ENCODE data around the gene DMRTB1. TPM values are rescaled to one million over a fixed set of nuclear protein-coding genes. Genes with fewer than 3 reads are reported as not detected.

The DMRTB1 gene
- total and polyA plus RNA-seq, 2 of the 4 experiments (the other 2 are of a cell fraction), result not detected

DNA sequence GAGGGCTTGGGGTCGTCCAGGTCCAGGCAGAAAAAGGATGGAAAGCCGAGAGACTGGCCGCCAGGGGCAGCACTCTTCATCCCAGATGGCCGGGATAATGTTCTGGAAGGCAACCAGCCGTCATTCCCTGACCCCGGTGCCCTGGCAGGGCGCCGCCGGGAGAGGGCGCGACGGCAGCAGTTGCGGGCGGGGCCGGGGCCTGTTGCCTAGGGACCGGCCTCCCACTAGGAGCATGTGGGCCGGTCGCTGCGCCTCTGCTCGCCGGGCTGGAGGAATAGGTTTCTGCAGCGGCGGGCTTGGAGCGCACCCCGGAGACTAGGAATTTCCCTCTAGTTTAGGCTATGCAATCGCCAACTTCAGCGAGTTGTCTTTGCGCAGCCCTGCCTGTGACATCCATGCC, 11.0 kb downstream of the DMRTB1 start:
- H2BK15ac ChIP-seq (ENCODE audit: low read depth, low read length), result no peak overlapping the region

More for the DNA sequence above, 11.0 kb downstream of the DMRTB1 start:
- H3K36me3 ChIP-seq (ENCODE audit: control insufficient read depth, insufficient read depth, low read length), result no peaks in the 10 kb centered on the region
- in situ Hi-C loops (cut with MboI; ENCODE audit: low sequenced_read_pairs), result loop anchor here (5.0 kb wide), 1 partner anchor 193 kb away; no protein-coding TSS in a partner anchor
- H3K9ac ChIP-seq (ENCODE audit: low read depth, low read length), result no peak overlapping the region
- POLR2A ChIA-PET (ENCODE audit: unreplicated experiment), result no interaction called here
- H4K8ac ChIP-seq (ENCODE audit: low read depth in 2 of 2, low read length in 2 of 2), result no peak overlapping the region
- H2AK5ac ChIP-seq (ENCODE audit: low read depth, low read length), result no peak overlapping the region
- no peaks in the 10 kb centered on the region for H3K4me1 ChIP-seq (ENCODE audit: control insufficient read depth, insufficient read depth, low read length)
- DNase-seq (peak; percentile 58), ATAC-seq (ENCODE audit: low read depth) (peak; percentile 95)
- H3K4me2 ChIP-seq (ENCODE audit: low read depth, low read length), result peak overlapping the region; percentile 39; the same call in 1 of the 2 replicates
- no peak overlapping the region for H2BK20ac ChIP-seq (ENCODE audit: low read depth, low read length)
- H3K9me3 ChIP-seq (ENCODE audit: control insufficient read depth, insufficient read depth, low read length), result no peaks in the 10 kb centered on the region
- intact Hi-C loops (cut with micrococcal nuclease), result loop anchor here (2.0 to 5.0 kb wide), 3 partner anchors 78 to 357 kb away; no protein-coding TSS in a partner anchor
- no peak overlapping the region for H2BK5ac ChIP-seq (ENCODE audit: low read depth, low read length, poor library complexity, severe bottlenecking)
- CTCF ChIA-PET, result no interaction called here
- H2AK9ac ChIP-seq (replicated peaks; ENCODE audit: low read depth, low read length, poor library complexity), result no peak overlapping the region
- H3K18ac ChIP-seq (ENCODE audit: low read depth, low read length), result no peak overlapping the region
- H4K20me1 ChIP-seq (ENCODE audit: insufficient read depth, low read length), result no peaks in the 10 kb centered on the region
- no peak overlapping the region for H4K5ac ChIP-seq (ENCODE audit: low read depth, low read length)
- H4K91ac ChIP-seq (ENCODE audit: insufficient read depth, low read depth, low read length), result no peak overlapping the region
- H3K27ac ChIP-seq (ENCODE audit: insufficient read depth, low read length), result no peak overlapping the region
- H2AFZ ChIP-seq (replicated peaks; ENCODE audit: low read length, poor library complexity), result peak overlapping the region; percentile 9
- no peak overlapping the region for H3K56ac ChIP-seq (ENCODE audit: extremely low read depth, insufficient read depth, low read length)
- no peak overlapping the region for H3K14ac ChIP-seq (replicated peaks; ENCODE audit: low read depth, low read length)
- no peak overlapping the region for H2BK120ac ChIP-seq (ENCODE audit: low read depth, low read length)
- TF ChIP-seq FOS (IDR thresholded peaks at IDR 0.05; ENCODE audit: low read depth, low read length), result no peak
- no peak for TF ChIP-seq POLR2A (IDR thresholded peaks at IDR 0.05; ENCODE audit: low read depth, low read length)
- TF ChIP-seq, protein P1, sequence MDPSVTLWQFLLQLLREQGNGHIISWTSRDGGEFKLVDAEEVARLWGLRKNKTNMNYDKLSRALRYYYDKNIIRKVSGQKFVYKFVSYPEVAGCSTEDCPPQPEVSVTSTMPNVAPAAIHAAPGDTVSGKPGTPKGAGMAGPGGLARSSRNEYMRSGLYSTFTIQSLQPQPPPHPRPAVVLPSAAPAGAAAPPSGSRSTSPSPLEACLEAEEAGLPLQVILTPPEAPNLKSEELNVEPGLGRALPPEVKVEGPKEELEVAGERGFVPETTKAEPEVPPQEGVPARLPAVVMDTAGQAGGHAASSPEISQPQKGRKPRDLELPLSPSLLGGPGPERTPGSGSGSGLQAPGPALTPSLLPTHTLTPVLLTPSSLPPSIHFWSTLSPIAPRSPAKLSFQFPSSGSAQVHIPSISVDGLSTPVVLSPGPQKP (IDR thresholded peaks at IDR 0.05; ENCODE audit: borderline replicate concordance, low read depth, low read length), result no peak
- no peak for TF ChIP-seq NFE2L2 (IDR thresholded peaks at IDR 0.05; ENCODE audit: low read depth, low read length)
- no peak for TF ChIP-seq MAFK (IDR thresholded peaks at IDR 0.05; ENCODE audit: low read depth, low read length)
- TF ChIP-seq BHLHE40 (IDR thresholded peaks at IDR 0.05; ENCODE audit: low read depth, low read length), result no peak
- TF ChIP-seq, protein P2, sequence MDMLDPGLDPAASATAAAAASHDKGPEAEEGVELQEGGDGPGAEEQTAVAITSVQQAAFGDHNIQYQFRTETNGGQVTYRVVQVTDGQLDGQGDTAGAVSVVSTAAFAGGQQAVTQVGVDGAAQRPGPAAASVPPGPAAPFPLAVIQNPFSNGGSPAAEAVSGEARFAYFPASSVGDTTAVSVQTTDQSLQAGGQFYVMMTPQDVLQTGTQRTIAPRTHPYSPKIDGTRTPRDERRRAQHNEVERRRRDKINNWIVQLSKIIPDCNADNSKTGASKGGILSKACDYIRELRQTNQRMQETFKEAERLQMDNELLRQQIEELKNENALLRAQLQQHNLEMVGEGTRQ (IDR thresholded peaks at IDR 0.05; ENCODE audit: low read depth, low read length), result 0 out of 2 replicates have a peak, but pooled peaks have one; percentile 6
- peak; percentile 37 for TF ChIP-seq RAD21 (IDR thresholded peaks at IDR 0.05; ENCODE audit: low read length)
- no peak for TF ChIP-seq RFX5 (IDR thresholded peaks at IDR 0.05; ENCODE audit: low read depth, low read length)
- TF ChIP-seq CHD1 (IDR thresholded peaks at IDR 0.05; ENCODE audit: low read depth, low read length), result no peak
- TF ChIP-seq, protein P3, sequence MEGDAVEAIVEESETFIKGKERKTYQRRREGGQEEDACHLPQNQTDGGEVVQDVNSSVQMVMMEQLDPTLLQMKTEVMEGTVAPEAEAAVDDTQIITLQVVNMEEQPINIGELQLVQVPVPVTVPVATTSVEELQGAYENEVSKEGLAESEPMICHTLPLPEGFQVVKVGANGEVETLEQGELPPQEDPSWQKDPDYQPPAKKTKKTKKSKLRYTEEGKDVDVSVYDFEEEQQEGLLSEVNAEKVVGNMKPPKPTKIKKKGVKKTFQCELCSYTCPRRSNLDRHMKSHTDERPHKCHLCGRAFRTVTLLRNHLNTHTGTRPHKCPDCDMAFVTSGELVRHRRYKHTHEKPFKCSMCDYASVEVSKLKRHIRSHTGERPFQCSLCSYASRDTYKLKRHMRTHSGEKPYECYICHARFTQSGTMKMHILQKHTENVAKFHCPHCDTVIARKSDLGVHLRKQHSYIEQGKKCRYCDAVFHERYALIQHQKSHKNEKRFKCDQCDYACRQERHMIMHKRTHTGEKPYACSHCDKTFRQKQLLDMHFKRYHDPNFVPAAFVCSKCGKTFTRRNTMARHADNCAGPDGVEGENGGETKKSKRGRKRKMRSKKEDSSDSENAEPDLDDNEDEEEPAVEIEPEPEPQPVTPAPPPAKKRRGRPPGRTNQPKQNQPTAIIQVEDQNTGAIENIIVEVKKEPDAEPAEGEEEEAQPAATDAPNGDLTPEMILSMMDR (conservative IDR thresholded peaks at IDR 0.05; ENCODE audit: low read depth, low read length), result peak; percentile 68
- no peak for TF ChIP-seq MXI1 (IDR thresholded peaks at IDR 0.05; ENCODE audit: borderline replicate concordance, low read depth, low read length)
- no peak for TF ChIP-seq CEBPB (IDR thresholded peaks at IDR 0.05; ENCODE audit: low read depth, low read length)
- TF ChIP-seq SMC3 (IDR thresholded peaks at IDR 0.05; ENCODE audit: low read depth, low read length), result peak; percentile 35; the same call in 1 of the 2 replicates
- no peak for TF ChIP-seq RCOR1 (IDR thresholded peaks at IDR 0.05; ENCODE audit: insufficient replicate concordance, low read length)
- TF ChIP-seq MAZ (IDR thresholded peaks at IDR 0.05; ENCODE audit: borderline replicate concordance, low read depth, low read length), result peak; percentile 48; the same call in 1 of the 2 replicates
- H3K4ac ChIP-seq (ENCODE audit: low read depth, low read length), result no peak overlapping the region
- H3K4me3 ChIP-seq (ENCODE audit: insufficient read depth, low read depth, low read length), result no peak overlapping the region
- H3K23ac ChIP-seq (ENCODE audit: low read depth, low read length), result no peak overlapping the region
- H3K27me3 ChIP-seq (ENCODE audit: control insufficient read depth, insufficient read depth, low read length), result peaks cover 8% of the 10 kb centered on the region
- H3K79me1 ChIP-seq (ENCODE audit: low read depth in 1 of 2, low read length in 2 of 2), result no peaks in the 10 kb centered on the region
- H3K9me1 ChIP-seq (ENCODE audit: insufficient read depth, low read length), result peaks cover 7% of the 10 kb centered on the region; the same call in 1 of the 2 replicates
- no TSS peak for BruUV-seq (replicated peaks)
- dilution Hi-C loops (cut with HindIII; ENCODE audit: low sequenced_read_pairs, unreplicated experiment), result no loop called here
- 27% methylated on average over 16 of the region's 28 CpGs; no CpG with 5 or more reads in 1 of the 2 experiments for WGBS, 2 experiments (ENCODE audit: extremely low coverage in 2 of 2, insufficient read length in 1 of 2)
